SK-N-MC (cell line): Measurements from ENCODE around the gene NOC4L.

Source experiments
- EZH2 ChIP-seq: fragments of 200-600 bp; sonication (generic); IDR thresholded peaks from one replicate; pipeline ENCODE4 v1.6.1; 2017; ENCODE audit warnings: antibody characterized with exemption
- POLR2AphosphoS5 ChIP-seq: IDR thresholded peaks from 2 replicates; pipeline ENCODE4 v1.6.1; 2012; ENCODE audit warnings: mild to moderate bottlenecking, low read depth, low read length, borderline replicate concordance

DNA sequence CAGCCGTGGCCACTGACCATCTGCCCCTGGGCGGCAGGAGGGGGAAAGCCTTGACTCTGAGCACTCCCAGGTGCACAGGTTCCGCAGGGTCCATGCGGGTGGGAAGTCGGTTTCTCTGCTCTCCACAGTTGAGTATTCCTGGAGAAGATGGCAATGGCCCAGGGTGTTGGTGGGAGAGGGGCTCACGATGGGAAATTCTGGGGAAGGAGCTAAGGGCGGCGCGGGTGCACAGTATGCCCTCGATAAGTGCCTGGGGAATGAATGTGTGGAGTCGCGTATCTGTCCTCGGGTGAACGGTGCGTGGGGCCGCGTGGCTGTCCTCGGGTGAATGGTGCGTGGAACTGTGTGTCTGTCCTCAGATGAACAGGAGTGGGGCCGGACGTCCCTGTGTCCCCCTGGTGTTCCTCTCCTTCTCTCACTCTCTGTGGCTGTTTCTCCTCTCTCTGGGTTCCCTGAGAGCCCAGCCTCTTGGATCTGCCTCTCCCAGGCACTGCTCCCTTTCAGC is 38.0 kb downstream of the NOC4L start:
- TF ChIP-seq POLR2AphosphoS5 (no peak), EZH2 (no peak)
